ENCODE results near the gene MAL. TPM values are rescaled to one million over a fixed set of nuclear protein-coding genes. Genes with fewer than 3 reads are reported as not detected.
A peak's percentile ranks its signal among the peaks of the same experiment; 100 is the strongest.

The MAL gene
- total RNA-seq, 4 donors from 2014 or later, result 60.0 to 200 (median 121) TPM

GRCh38 chr2:95074663-95075439, 49.3 kb downstream of the MAL start:
- H3K27me3 ChIP-seq, result peaks cover 0 to 38% of the 10 kb centered on the region in 2 donors
- no peak overlapping the region for H3K4me3 ChIP-seq
- DNase-seq (ENCODE audit: low spot score in 2 of 2), result no peak
- H3K27ac ChIP-seq, result no peak overlapping the region
- H3K4me1 ChIP-seq, result peaks cover 0 to 15% (median 5%) of the 10 kb centered on the region in 4 donors
- TF ChIP-seq, protein P1, sequence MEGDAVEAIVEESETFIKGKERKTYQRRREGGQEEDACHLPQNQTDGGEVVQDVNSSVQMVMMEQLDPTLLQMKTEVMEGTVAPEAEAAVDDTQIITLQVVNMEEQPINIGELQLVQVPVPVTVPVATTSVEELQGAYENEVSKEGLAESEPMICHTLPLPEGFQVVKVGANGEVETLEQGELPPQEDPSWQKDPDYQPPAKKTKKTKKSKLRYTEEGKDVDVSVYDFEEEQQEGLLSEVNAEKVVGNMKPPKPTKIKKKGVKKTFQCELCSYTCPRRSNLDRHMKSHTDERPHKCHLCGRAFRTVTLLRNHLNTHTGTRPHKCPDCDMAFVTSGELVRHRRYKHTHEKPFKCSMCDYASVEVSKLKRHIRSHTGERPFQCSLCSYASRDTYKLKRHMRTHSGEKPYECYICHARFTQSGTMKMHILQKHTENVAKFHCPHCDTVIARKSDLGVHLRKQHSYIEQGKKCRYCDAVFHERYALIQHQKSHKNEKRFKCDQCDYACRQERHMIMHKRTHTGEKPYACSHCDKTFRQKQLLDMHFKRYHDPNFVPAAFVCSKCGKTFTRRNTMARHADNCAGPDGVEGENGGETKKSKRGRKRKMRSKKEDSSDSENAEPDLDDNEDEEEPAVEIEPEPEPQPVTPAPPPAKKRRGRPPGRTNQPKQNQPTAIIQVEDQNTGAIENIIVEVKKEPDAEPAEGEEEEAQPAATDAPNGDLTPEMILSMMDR (IDR thresholded peaks at IDR 0.05), result no peak
- no peak for TF ChIP-seq EP300 (IDR thresholded peaks at IDR 0.05)
- TF ChIP-seq POLR2A (IDR thresholded peaks at IDR 0.05), result no peak
- 80% methylated on average over 11 to 15 of the region's 15 CpGs for WGBS, 2 donors
- H3K36me3 ChIP-seq, result no peaks in the 10 kb centered on the region
- no peaks in the 10 kb centered on the region for H3K9me3 ChIP-seq

GRCh38 chr2:95075440-95076132, 50.1 kb downstream of the MAL start:
- TF ChIP-seq EP300 (IDR thresholded peaks at IDR 0.05), result no peak
- TF ChIP-seq, protein P1 (IDR thresholded peaks at IDR 0.05), result no peak
- TF ChIP-seq POLR2A (IDR thresholded peaks at IDR 0.05), result no peak
- Histone ChIP-seq H3K36me3 (no peaks in the 10 kb centered on the region), H3K4me3 (no peak overlapping the region), H3K27ac (no peak overlapping the region), H3K9me3 (no peaks in the 10 kb centered on the region), H3K4me1 (peaks cover 0 to 15% (median 5%) of the 10 kb centered on the region in 4 donors), H3K27me3 (peaks cover 0 to 38% of the 10 kb centered on the region in 2 donors)
- DNase-seq (ENCODE audit: low spot score in 2 of 2), result no peak
- WGBS, 2 donors, result 82 to 85% methylated on average over 8 of the region's 8 CpGs

- peak overlapping the region; percentile 4 to 80 (median 37) for H3K27ac ChIP-seq
- H3K4me1 ChIP-seq, result peaks cover 0 to 15% (median 5%) of the 10 kb centered on the region in 4 donors
- H3K36me3 ChIP-seq, result no peaks in the 10 kb centered on the region
- H3K9me3 ChIP-seq, result no peaks in the 10 kb centered on the region
- peak overlapping the region; percentile 30 to 54 (median 42) for H3K4me3 ChIP-seq
- TF ChIP-seq EP300 (IDR thresholded peaks at IDR 0.05) (peak in 1 of 2 donors; percentile 32), POLR2A (IDR thresholded peaks at IDR 0.05) (no peak)
- TF ChIP-seq, protein P1 (IDR thresholded peaks at IDR 0.05), result peak; percentile 76 to 84 (median 79)
- peaks cover 0 to 38% of the 10 kb centered on the region in 2 donors for H3K27me3 ChIP-seq
- DNase-seq (ENCODE audit: low spot score in 2 of 2), result peak; percentile 36 to 76
- 10 to 13% methylated on average over 13 to 25 of the region's 44 CpGs for WGBS, 2 donors
Measured at GRCh38 chr2:95076705-95077529, 51.4 kb downstream of the MAL start.

GRCh38 chr2:95077530-95077825, 52.0 kb downstream of the MAL start:
- peaks cover 0 to 15% (median 5%) of the 10 kb centered on the region in 4 donors for H3K4me1 ChIP-seq
- no peak for DNase-seq (ENCODE audit: low spot score in 2 of 2)
- no peak for TF ChIP-seq POLR2A (IDR thresholded peaks at IDR 0.05)
- TF ChIP-seq, protein P1 (IDR thresholded peaks at IDR 0.05), result no peak
- TF ChIP-seq EP300 (IDR thresholded peaks at IDR 0.05), result no peak
- peaks cover 0 to 37% of the 10 kb centered on the region in 2 donors for H3K27me3 ChIP-seq
- no peaks in the 10 kb centered on the region for H3K9me3 ChIP-seq
- no peaks in the 10 kb centered on the region for H3K36me3 ChIP-seq
- H3K4me3 ChIP-seq, result no peak overlapping the region
- WGBS, 2 donors, result 45 to 50% methylated on average over 3 of the region's 3 CpGs
- H3K27ac ChIP-seq, result peak overlapping the region in 2 of 4 donors; percentile 4 to 80

All from tibial nerve (tissue), 4 donors.